Astrocyte of the hippocampus (primary cell): ENCODE data around the gene HYAL2.

ENCODE experiments used
- DNase-seq: peaks from one replicate; pipeline ENCODE4 v3.0.0; 2011; ENCODE audit warnings: low read depth, low spot score

HYAL2 gene

DNA sequence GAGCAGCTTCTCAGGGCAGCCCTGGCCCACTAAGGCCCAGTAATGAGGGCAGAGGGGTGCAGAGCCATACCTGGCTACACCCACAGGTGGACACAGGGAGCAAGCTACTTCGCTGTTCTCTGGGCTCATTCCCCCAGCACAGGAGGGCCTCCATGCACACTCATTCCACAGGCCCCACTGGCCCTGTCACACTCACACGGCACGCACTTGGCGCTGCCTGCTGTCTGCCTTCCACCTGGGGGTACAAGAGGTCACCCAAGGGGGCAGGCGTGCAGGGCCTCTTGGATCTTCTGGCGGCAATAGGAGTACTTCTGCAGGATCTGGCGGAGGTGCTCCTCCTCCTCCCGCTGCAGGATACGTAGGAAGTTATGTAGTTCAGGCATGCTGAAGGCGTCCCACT is 7.8 kb upstream of the HYAL2 start:
- DNase-seq, result no peak

- DNase-seq, result peak; percentile 99
These were observed 5.6 kb upstream of the HYAL2 start, which contains the start of gene TUSC2 for GRCh38 chr3:50327943-50328691. Gene TUSC2 (minus strand): TSS chr3:50328223. CDS start chr3:50328099, 124 bp downstream.

DNA sequence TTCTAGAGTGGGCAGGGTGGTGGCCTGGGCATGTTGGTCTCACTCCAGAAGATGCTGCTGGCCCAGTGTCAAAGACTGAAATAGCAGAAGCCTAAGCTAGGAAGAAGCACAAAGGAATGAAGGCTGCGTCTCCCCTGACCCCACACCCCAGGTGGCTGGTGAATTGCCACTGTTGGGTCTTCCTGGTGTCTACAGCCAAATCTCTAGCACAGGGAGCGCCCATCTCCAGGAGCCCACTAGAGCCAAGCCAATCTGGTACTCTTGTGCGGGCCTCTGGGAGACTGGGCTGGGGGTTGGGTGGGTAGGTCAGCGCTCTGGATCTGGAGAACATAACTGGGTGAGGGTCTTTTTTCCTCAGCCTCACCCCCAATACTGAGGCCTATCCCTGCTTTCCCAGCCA is 4.6 kb upstream of the HYAL2 start:
- no peak for DNase-seq

GRCh38 chr3:50326182-50326541 is 3.6 kb upstream of the HYAL2 start:
- no peak for DNase-seq

- DNase-seq, result no peak
These were observed 3.1 kb upstream of the HYAL2 start for GRCh38 chr3:50325497-50326181.

- no peak for DNase-seq
These were observed 2.6 kb upstream of the HYAL2 start for GRCh38 chr3:50325113-50325480.

DNA sequence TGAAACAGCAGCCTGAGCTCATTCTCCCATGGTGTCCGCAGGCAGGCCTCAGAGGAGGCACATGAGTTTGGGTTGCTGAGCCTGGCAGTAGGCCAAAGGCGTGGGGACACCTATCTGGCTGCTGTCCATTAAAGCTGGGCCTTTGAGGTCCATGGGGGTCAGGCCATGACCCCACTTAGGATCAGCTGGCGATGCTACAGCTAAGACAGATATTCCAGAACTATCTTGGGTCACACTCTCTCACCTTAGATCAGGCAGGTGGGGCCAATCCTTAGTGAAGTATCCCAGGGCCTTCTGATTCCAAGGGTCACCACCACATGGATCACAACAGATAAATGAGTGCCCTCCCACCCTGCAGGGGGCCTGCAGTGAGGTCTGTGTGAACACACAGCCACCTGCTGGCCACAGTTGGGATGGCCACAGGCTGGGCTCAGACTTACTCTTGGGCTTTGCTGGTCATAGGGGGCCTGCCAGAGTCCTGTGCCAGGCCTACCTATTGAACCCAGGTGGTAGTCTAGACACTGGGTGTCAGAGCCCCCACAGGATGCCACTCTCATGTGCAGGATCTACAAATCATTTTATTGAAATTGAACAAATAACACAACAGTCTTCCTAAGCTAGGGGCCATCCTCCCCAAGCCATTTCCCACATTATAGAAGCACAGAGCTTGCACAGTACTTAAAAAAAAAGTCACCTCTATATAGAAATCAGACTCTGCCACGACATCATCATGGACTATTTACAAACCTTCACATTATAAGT is 2.0 kb upstream of the HYAL2 start:
- DNase-seq, result peak; percentile 80

DNA sequence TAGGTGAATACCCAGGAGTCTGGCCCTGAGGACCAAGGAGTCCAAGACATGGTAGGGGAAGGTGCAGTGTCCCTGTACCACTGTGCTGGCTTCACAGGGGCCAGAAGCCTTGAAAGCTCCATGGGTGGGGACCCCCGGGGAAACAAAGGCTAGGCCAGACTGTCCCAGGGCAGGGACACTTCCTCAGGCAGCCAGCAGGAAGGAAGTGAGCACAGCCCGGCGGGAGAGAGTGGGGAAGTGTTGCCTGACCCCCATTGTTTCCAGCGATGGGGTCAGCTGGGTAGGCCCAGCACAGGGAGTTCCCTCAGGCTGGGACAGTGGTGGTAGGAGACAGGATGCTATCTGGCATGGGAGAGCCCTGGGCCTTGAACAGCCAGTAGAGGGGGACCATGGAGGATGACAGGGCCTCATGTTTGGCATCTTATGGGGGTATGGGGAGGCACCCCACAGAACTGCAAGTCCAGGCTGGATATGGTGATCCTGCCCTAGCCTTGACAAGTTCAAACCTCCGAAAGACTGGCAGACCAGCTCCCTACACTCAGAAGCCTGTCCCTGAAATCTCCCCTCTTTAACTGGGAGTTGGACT is 1.2 kb upstream of the HYAL2 start:
- no peak for DNase-seq

DNA sequence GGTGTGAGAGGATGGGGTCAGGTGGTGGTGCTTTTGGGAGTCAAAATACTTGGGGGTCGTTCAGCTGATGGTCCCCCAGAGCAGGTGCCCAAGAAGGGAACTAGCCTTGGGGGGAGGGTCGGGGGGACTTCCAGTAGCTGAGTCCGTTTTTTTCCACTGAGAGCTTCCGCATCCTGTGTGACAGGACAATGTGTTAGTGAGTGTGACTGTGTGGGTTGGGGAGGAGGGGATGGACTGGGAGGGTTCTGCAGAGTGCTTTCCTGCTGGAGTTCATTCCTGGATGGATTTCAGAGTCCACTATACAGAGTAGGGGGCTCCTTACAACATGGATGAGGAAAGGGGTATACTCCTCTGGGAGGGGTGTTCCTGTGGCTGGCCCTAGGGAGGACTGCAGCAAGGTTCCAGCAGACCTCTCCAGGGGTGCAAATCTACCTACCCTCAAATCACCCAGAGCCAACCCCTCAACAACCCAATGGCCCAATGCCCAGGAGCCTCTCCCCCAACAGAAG is 601 bp upstream of the HYAL2 start:
- no peak for DNase-seq

- DNase-seq, result no peak
These were observed 495 bp downstream of the HYAL2 start for GRCh38 chr3:50322115-50322385.

DNA sequence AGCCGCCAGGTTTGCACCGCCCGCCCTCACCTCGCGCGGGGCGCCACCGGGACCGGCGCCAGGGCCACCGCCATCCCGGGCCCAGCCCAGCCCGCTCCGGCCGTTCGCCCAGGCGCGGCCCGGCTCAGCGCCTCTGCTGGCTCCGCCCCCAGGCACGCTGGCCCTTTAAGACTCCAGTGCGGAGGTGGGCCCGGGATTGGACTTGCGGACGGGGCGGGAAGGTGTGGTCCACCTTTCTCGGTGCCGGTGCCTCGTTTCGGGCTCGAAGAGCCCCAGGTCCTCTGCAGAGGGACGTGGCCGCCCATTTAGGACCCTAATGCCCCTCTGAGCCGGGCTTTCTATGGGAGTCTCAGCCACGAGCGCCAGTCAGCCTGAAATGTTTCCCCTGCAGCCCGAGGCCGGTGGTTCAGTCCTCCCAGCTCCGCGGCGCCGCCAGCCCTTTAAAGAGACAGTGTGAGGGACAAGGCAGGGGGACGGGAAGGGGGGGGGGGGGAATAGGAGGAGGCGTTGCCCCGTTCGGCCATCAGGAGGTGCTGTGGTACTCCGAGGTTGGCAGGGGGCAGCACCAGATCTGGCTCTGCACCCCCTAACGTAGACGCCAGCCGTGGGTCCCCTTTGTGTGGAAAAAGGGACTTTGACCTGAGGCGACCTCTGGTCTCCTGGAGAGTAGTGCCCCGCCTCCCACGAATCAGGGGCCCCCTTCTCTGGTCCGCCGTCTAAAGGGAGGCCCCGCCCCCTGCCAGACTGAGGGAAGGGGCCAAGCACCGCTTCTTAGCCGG is 1.0 kb downstream of the HYAL2 start:
- DNase-seq, result peak; percentile 96

DNA sequence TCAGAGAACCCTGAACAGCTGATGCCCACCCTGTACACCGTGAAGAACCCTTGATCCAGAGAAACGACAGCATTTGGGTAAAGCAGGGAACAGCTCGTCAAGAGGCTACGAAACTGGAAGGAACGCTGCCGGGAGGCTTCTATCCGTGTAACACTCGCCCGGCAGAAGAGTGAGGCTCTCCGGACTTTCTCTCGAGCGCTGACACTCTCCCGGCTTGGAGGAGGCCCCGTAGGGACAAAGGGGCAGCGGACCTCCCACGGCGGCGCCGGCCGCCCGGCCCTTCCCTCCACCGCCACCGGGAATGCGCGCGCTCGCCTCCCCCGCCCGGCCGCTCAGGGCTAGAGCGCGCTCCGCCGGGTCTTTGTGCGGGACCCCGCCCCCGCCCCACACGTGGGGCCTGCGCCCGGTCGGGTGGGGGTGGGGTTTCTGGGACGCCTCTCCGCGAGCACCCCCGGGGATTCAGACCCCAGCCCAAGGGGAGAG is 1.7 kb downstream of the HYAL2 start:
- peak; percentile 92 for DNase-seq

DNA sequence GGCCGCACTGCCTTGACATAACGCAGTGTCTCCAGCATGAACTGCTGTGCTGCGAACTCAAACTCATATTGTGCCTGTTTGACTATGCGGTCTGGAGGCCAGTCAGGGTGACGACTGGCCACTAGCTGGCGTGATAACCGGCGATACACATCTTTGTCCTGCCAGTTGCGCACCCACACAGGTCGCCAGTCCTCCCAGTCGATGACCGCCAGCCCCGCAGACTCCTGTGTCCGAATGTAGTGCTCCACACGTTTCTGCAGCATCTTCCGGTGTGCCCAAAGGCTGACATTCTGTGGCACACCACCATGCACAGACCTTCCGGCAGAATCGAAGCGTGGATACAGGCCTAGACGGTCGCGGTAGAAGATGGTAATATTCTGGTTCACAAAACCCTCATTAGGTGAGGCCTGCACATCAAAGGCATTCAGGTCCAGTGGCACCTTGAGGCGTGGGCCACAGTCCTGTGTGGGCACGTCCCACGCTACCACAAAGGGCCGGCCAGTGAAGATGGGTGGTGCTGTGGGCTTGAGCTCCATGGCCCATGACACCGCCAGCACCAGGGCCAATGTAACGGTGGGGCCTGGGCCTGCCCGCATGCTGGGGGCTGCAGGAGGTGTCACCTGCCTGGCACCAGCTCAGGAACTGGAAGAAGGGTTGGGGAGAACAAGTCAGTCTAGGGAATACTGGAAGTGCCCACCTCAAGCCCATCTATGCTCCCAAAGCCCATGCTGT is 2.5 kb downstream of the HYAL2 start:
- no peak for DNase-seq

- DNase-seq, result no peak
These were observed 3.2 kb downstream of the HYAL2 start for GRCh38 chr3:50319181-50319893.

GRCh38 chr3:50318615-50319014 is 3.9 kb downstream of the HYAL2 start:
- no peak for DNase-seq

DNA sequence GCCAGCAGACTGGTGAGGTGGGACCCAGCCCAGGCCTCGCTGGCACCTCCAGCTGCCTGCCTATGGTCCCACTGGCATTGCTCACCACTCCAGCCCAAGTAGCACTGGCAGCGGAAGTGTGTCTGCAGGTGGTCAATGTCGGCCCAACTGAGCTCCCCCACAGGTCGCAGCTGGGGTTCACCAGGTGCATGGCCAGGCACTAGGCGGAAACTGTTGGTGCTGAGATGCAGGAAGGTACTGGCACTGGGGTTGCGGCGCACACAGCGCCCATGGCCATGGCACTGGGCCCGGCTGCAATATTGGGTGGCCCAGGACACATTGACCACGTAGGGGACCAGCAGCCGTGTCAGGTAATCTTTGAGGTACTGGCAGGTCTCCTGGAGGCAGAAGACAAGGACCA is 4.4 kb downstream of the HYAL2 start:
- no peak for DNase-seq

DNA sequence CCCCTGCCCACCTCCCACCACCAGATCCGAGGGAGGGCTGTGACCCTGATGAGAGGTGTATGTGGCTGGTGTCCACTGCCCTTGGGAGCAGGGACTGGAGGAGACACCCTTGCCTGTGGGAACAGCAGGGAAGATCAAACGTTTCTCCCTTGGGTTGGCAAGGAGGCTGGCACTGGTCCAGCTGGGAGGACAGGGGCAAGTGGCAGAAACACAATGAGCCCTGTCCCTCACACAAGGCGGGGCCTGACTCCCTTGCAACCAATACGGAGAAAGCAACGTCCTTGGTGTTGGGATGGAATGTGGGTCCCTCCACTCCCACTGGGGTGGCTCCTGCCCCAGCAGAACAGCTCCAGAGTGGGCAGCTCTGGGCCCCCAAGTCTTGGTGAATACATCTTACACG is 5.2 kb downstream of the HYAL2 start:
- no peak for DNase-seq

- peak; percentile 70 for DNase-seq
These were observed 5.8 kb downstream of the HYAL2 start for GRCh38 chr3:50316657-50317242.

- no peak for DNase-seq
These were observed 7.7 kb downstream of the HYAL2 start for GRCh38 chr3:50314816-50315215.

- no peak for DNase-seq
These were observed 8.2 kb downstream of the HYAL2 start for GRCh38 chr3:50314342-50314741.
